Stimulated activated effector memory CD8-positive, alpha-beta T cell treated with anti-CD3 and anti-CD28 coated beads, Interleukin-12 subunit alpha, Interleukin-12 subunit beta, amount 100 ng/mL, for 72 hours (primary cell): Measurements from ENCODE around the gene SLC7A1.

ENCODE experiments used
- ATAC-seq: fragments of 150-1000 bp; cut with Tn5 transposase; 2 replicates; pipeline ENCODE4 v1.10.0; 2021
- DNase-seq, 2 donors: peaks; one replicate each; pipeline ENCODE4 v3.0.0; 2021 to 2022; ENCODE audit warnings: low spot score in 2 of 2
- H3K27ac Mint-ChIP-seq: one replicate; pipeline ENCODE4 v1.8.0; 2022; ENCODE audit warnings: mild to moderate bottlenecking, mixed read lengths
- H3K36me3 Mint-ChIP-seq: one replicate; pipeline ENCODE4 v1.8.0; 2022; ENCODE audit warnings: mild to moderate bottlenecking, mixed read lengths
- H3K4me1 Mint-ChIP-seq: one replicate; pipeline ENCODE4 v1.8.0; 2022; ENCODE audit warnings: mixed read lengths
- H3K4me3 Mint-ChIP-seq: one replicate; pipeline ENCODE4 v1.8.0; 2022; ENCODE audit warnings: mild to moderate bottlenecking, mixed read lengths
- H3K9me3 Mint-ChIP-seq: one replicate; pipeline ENCODE4 v1.8.0; 2022; ENCODE audit warnings: mixed read lengths

The SLC7A1 gene

GRCh38 chr13:29572575-29572974, 22.9 kb downstream of the SLC7A1 start:
- H3K27ac Mint-ChIP-seq, result no peak overlapping the region

GRCh38 chr13:29571876-29572570, 23.5 kb downstream of the SLC7A1 start:
- Mint-ChIP-seq H3K4me3 (no peak overlapping the region), H3K27ac (no peak overlapping the region), H3K36me3 (peaks cover 30% of the 10 kb centered on the region), H3K4me1 (peaks cover 44% of the 10 kb centered on the region), H3K9me3 (no peaks in the 10 kb centered on the region)
- ATAC-seq (no peak), DNase-seq (no peak)

More at GRCh38 chr13:29572575-29572974, 22.9 kb downstream of the SLC7A1 start:
- peaks cover 45% of the 10 kb centered on the region for H3K4me1 Mint-ChIP-seq
- H3K4me3 Mint-ChIP-seq, result no peak overlapping the region
- H3K9me3 Mint-ChIP-seq, result no peaks in the 10 kb centered on the region
- ATAC-seq (no peak), DNase-seq (no peak)
- H3K36me3 Mint-ChIP-seq, result peaks cover 30% of the 10 kb centered on the region

- DNase-seq, result no peak
- peak overlapping the region; percentile 17 for H3K27ac Mint-ChIP-seq
- peaks cover 54% of the 10 kb centered on the region for H3K4me1 Mint-ChIP-seq
- peaks cover 18% of the 10 kb centered on the region for H3K36me3 Mint-ChIP-seq
- H3K9me3 Mint-ChIP-seq, result no peaks in the 10 kb centered on the region
- H3K4me3 Mint-ChIP-seq, result no peak overlapping the region
- no peak for ATAC-seq
Measured at GRCh38 chr13:29570051-29570654, 25.3 kb downstream of the SLC7A1 start.

- peaks cover 18% of the 10 kb centered on the region for H3K36me3 Mint-ChIP-seq
- H3K27ac Mint-ChIP-seq, result peak overlapping the region; percentile 17
- DNase-seq, result no peak
- no peak for ATAC-seq
- H3K4me3 Mint-ChIP-seq, result no peak overlapping the region
- peaks cover 59% of the 10 kb centered on the region for H3K4me1 Mint-ChIP-seq
- H3K9me3 Mint-ChIP-seq, result no peaks in the 10 kb centered on the region
Measured at GRCh38 chr13:29569253-29570050, 26.0 kb downstream of the SLC7A1 start.

GRCh38 chr13:29568731-29569130, 26.8 kb downstream of the SLC7A1 start:
- Mint-ChIP-seq H3K27ac (no peak overlapping the region), H3K4me3 (no peak overlapping the region), H3K4me1 (peaks cover 66% of the 10 kb centered on the region), H3K9me3 (no peaks in the 10 kb centered on the region), H3K36me3 (peaks cover 18% of the 10 kb centered on the region)
- DNase-seq, result no peak
- no peak for ATAC-seq

- Mint-ChIP-seq H3K4me1 (peaks cover 76% of the 10 kb centered on the region), H3K27ac (no peak overlapping the region), H3K9me3 (no peaks in the 10 kb centered on the region), H3K36me3 (peaks cover 18% of the 10 kb centered on the region), H3K4me3 (no peak overlapping the region)
- ATAC-seq (no peak), DNase-seq (no peak)
Measured at GRCh38 chr13:29567411-29567810, 28.1 kb downstream of the SLC7A1 start.

- DNase-seq, result no peak
- Mint-ChIP-seq H3K4me3 (no peak overlapping the region), H3K27ac (no peak overlapping the region), H3K4me1 (peaks cover 76% of the 10 kb centered on the region), H3K36me3 (peaks cover 10% of the 10 kb centered on the region), H3K9me3 (no peaks in the 10 kb centered on the region)
- no peak for ATAC-seq
Measured at GRCh38 chr13:29566206-29566605, 29.3 kb downstream of the SLC7A1 start.

GRCh38 chr13:29564818-29565217, 30.7 kb downstream of the SLC7A1 start:
- ATAC-seq, result no peak
- DNase-seq, result no peak
- Mint-ChIP-seq H3K27ac (no peak overlapping the region), H3K9me3 (no peaks in the 10 kb centered on the region), H3K4me3 (no peak overlapping the region), H3K36me3 (peaks cover under 1% of the 10 kb centered on the region), H3K4me1 (peaks cover 73% of the 10 kb centered on the region)

- Mint-ChIP-seq H3K4me3 (no peak overlapping the region), H3K36me3 (no peaks in the 10 kb centered on the region), H3K27ac (peak overlapping the region; percentile 70), H3K9me3 (no peaks in the 10 kb centered on the region), H3K4me1 (peaks cover 73% of the 10 kb centered on the region)
- no peak for ATAC-seq
- DNase-seq, result no peak
Measured at GRCh38 chr13:29564373-29564772, 31.1 kb downstream of the SLC7A1 start.

- no peaks in the 10 kb centered on the region for H3K36me3 Mint-ChIP-seq
- H3K27ac Mint-ChIP-seq, result peak overlapping the region; percentile 70
- H3K4me1 Mint-ChIP-seq, result peaks cover 68% of the 10 kb centered on the region
- DNase-seq (no peak), ATAC-seq (no peak)
- H3K4me3 Mint-ChIP-seq, result no peak overlapping the region
- no peaks in the 10 kb centered on the region for H3K9me3 Mint-ChIP-seq
Measured at GRCh38 chr13:29563941-29564340, 31.5 kb downstream of the SLC7A1 start.

- H3K27ac Mint-ChIP-seq, result no peak overlapping the region
Measured at GRCh38 chr13:29562786-29563438, 32.6 kb downstream of the SLC7A1 start.

GRCh38 chr13:29561918-29562317, 33.6 kb downstream of the SLC7A1 start:
- ATAC-seq, result no peak

More at GRCh38 chr13:29562786-29563438, 32.6 kb downstream of the SLC7A1 start:
- ATAC-seq, result no peak
- no peaks in the 10 kb centered on the region for H3K9me3 Mint-ChIP-seq
- DNase-seq, result no peak
- H3K36me3 Mint-ChIP-seq, result no peaks in the 10 kb centered on the region
- no peak overlapping the region for H3K4me3 Mint-ChIP-seq
- peaks cover 58% of the 10 kb centered on the region for H3K4me1 Mint-ChIP-seq

GRCh38 chr13:29556742-29557141, 38.7 kb downstream of the SLC7A1 start:
- H3K27ac Mint-ChIP-seq, result no peak overlapping the region
- no peak for ATAC-seq
- peaks cover 21% of the 10 kb centered on the region for H3K4me1 Mint-ChIP-seq
- no peak overlapping the region for H3K4me3 Mint-ChIP-seq
- no peaks in the 10 kb centered on the region for H3K9me3 Mint-ChIP-seq
- no peak for DNase-seq
- H3K36me3 Mint-ChIP-seq, result peaks cover 41% of the 10 kb centered on the region

More at GRCh38 chr13:29561918-29562317, 33.6 kb downstream of the SLC7A1 start:
- H3K27ac Mint-ChIP-seq, result no peak overlapping the region
- peaks cover 59% of the 10 kb centered on the region for H3K4me1 Mint-ChIP-seq
- no peak for DNase-seq
- H3K4me3 Mint-ChIP-seq, result no peak overlapping the region
- H3K9me3 Mint-ChIP-seq, result no peaks in the 10 kb centered on the region
- H3K36me3 Mint-ChIP-seq, result no peaks in the 10 kb centered on the region

- peaks cover 20% of the 10 kb centered on the region for H3K4me1 Mint-ChIP-seq
- no peak for ATAC-seq
- no peaks in the 10 kb centered on the region for H3K9me3 Mint-ChIP-seq
- peaks cover 96% of the 10 kb centered on the region for H3K36me3 Mint-ChIP-seq
- H3K27ac Mint-ChIP-seq, result no peak overlapping the region
- no peak for DNase-seq
- H3K4me3 Mint-ChIP-seq, result no peak overlapping the region
Measured at GRCh38 chr13:29551214-29551613, 44.3 kb downstream of the SLC7A1 start.

GRCh38 chr13:29550430-29550988, 45.0 kb downstream of the SLC7A1 start:
- H3K27ac Mint-ChIP-seq, result no peak overlapping the region
- H3K36me3 Mint-ChIP-seq, result peaks cover 100% of the 10 kb centered on the region
- peaks cover 21% of the 10 kb centered on the region for H3K4me1 Mint-ChIP-seq
- DNase-seq (no peak), ATAC-seq (no peak)
- H3K9me3 Mint-ChIP-seq, result no peaks in the 10 kb centered on the region
- H3K4me3 Mint-ChIP-seq, result no peak overlapping the region
